Measurements from ENCODE around the gene COQ10B. TPM values are rescaled to one million over a fixed set of nuclear protein-coding genes. Genes with fewer than 3 reads are reported as not detected.

The COQ10B gene
- 18.7 to 22.1 TPM (median 19.5 TPM) in 5 replicates for total RNA-seq (2022; extraction: Qiagen RNA extraction; ENCODE audit: low read depth)

DNA sequence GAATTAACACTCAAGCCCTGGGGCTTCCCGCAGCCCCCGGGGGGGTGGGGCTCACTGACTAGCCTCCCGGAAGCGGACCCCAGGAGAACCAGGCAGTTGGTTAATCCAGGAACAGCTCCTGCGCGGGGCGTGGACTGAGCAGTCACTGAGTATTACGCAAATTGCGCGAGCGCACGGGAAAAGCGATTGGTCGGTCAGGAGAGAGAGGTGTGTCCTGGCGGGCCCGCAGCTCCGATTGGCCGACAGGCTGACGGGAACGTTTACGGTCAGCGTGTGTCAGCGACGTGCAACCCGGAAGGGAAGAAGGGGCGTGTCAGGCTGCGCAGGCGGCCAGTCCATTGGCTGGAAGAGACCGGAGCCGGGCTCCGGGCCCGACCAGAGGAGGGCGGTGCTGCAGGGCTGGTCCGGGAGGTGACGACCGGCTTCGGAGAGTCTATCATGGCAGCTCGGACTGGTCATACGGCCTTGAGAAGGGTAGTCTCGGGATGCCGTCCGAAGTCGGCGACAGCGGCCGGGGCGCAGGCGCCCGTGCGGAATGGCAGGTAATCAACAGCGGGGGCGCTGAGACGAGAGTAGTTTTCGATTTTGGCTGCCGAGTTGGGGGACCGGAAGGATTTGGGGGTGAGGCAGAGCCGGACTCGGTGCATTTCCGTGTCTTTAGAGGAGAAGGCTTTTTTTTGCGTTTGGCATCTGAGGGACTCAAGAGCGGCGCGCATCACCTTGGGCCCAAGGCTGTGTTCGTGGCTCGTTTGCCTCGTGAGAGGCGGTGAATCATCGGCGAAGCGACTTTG is at the start of gene COQ10B:
TSS of gene COQ10B (plus strand) at position 430 of the 791 bp plus-strand sequence. CDS start at position 439, 9 bp downstream.

GRCh38 chr2:197434541-197435513 is 18.5 kb upstream of the COQ10B start, which contains the start of gene SF3B1:
Gene SF3B1 (minus strand): TSS chr2:197435028. CDS start chr2:197434999, 29 bp downstream.

GRCh38 chr2:197499594-197500502 is 46.5 kb downstream of the COQ10B start, which contains the start of the genes HSPD1 and HSPE1:
Gene HSPD1 (minus strand): TSS chr2:197499840. CDS start chr2:197498848, 992 bp downstream.
Gene HSPE1 (plus strand): TSS chr2:197500379. CDS start chr2:197500437, 58 bp downstream.

GRCh38 chr2:197515739-197516392 is 62.5 kb downstream of the COQ10B start, which contains the start of gene MOB4:
Gene MOB4 (plus strand): TSS chr2:197516066. CDS start chr2:197516087, 21 bp downstream.

Other genes starting within 250 kb of the COQ10B start
- gene ANKRD44, start 142.8 kb upstream of the COQ10B start, total RNA-seq (2022; extraction: Qiagen RNA extraction; ENCODE audit: low read depth) = 1.1 to 2.2 TPM (median 1.5 TPM) in 5 replicates
- gene SF3B1, start 18.5 kb upstream of the COQ10B start, total RNA-seq (2022; extraction: Qiagen RNA extraction; ENCODE audit: low read depth) = 133 to 150 TPM (median 136 TPM) in 5 replicates
- 654 to 760 TPM (median 691 TPM) in 5 replicates for gene HSPD1, start 46.3 kb downstream of the COQ10B start, total RNA-seq (2022; extraction: Qiagen RNA extraction; ENCODE audit: low read depth)
- 479 to 966 TPM (median 549 TPM) in 5 replicates for gene HSPE1, start 46.8 kb downstream of the COQ10B start, total RNA-seq (2022; extraction: Qiagen RNA extraction; ENCODE audit: low read depth)
- 24.7 to 42.6 TPM (median 30.9 TPM) in 5 replicates for gene MOB4, start 62.5 kb downstream of the COQ10B start, total RNA-seq (2022; extraction: Qiagen RNA extraction; ENCODE audit: low read depth)
- gene RFTN2, start 222.0 kb downstream of the COQ10B start, total RNA-seq (2022; extraction: Qiagen RNA extraction; ENCODE audit: low read depth) = not detected in 5 replicates

Measured in A549 treated with CpdA at 1 μM for 4 hours (cell line).